HCT116 (cell line): ENCODE data around the gene PUSL1. TPM values are rescaled to one million over a fixed set of nuclear protein-coding genes. Genes with fewer than 3 reads are reported as not detected.

Experiments
- ATAC-seq: fragments of 200-7000 bp; cut with Tn5 transposase; 2 replicates; pipeline ENCODE4 v1.9.1; 2020; ENCODE audit warnings: mild to moderate bottlenecking, moderate library complexity
- BruUV-seq: library from RNA; stranded (reverse); fragments of 400-500 nt; replicated peaks from 2 replicates; lab custom pipeline; 2021; lab: Mats Ljungman, UMichigan
- CTCF ChIA-PET: fragments of 300-600 bp; sonication (Branson Sonifier 250); formaldehyde crosslinking; loops from one replicate; lab custom pipeline; 2021; ENCODE audit warnings: antibody characterized with exemption; lab: Charles Lee
- POLR2A ChIA-PET: fragments of 300-600, 350-600 bp; sonication (Branson Sonifier 250); formaldehyde crosslinking; loops from one replicate; lab custom pipeline; 2021; ENCODE audit warnings: antibody characterized with exemption; lab: Charles Lee
- RAD21 ChIA-PET, 2 experiments: fragments of 300-600 bp; sonication (Branson Sonifier 250); formaldehyde crosslinking; loops; one replicate each; lab custom pipeline; 2023; ENCODE audit warnings: low total read pairs in 2 of 2; ENCODE audit not compliant: uncharacterized antibody in 2 of 2, unreplicated experiment in 2 of 2, low non-redundant PET in 1 of 2; lab: Charles Lee
- DNase-seq: peaks from one replicate; pipeline ENCODE4 v3.0.0-alpha.2; 2010; ENCODE audit warnings: low read depth, low spot score
- H2AFZ ChIP-seq: fragments of 200-600 bp; shearing (Covaris generic), sonication (generic); 2 replicates; pipeline ENCODE4 v1.6.1; 2017; ENCODE audit warnings: low read depth, mixed run types, mixed read lengths, antibody characterized with exemption, low read length; ENCODE audit not compliant: poor library complexity, severe bottlenecking
- H3K27ac ChIP-seq: 2 replicates; pipeline ENCODE4 v1.5.1; 2012; ENCODE audit warnings: low read depth, low read length
- H3K27me3 ChIP-seq: fragments of 200-600 bp; sonication (generic); 2 replicates; pipeline ENCODE4 v1.6.1; 2016; ENCODE audit warnings: mixed run types, low read length, mixed read lengths; ENCODE audit not compliant: insufficient read depth
- H3K36me3 ChIP-seq, 2 experiments: fragments of 200-500 bp in 1 of 2; fragments of 200-600 bp in 1 of 2; sonication (Bioruptor generic) in 1 of 2; sonication (generic) in 1 of 2; 2 replicates each; pipeline versions ENCODE4 v1.5.1 to v1.6.1; 2014 to 2016; ENCODE audit warnings: low read length in 2 of 2, inconsistent platforms in 1 of 2, mixed read lengths in 1 of 2, mixed run types in 1 of 2; ENCODE audit not compliant: insufficient read depth in 2 of 2, control insufficient read depth in 1 of 2
- H3K4me1 ChIP-seq, 2 experiments: fragments of 200-600 bp in 1 of 2; sonication (generic) in 1 of 2; 2 replicates each; pipeline versions ENCODE4 v1.5.1 to v1.6.1; 2012 to 2017; ENCODE audit warnings: low read length in 2 of 2, inconsistent platforms in 1 of 2, mild to moderate bottlenecking in 1 of 2, mixed read lengths in 1 of 2, mixed run types in 1 of 2, moderate library complexity in 1 of 2; ENCODE audit not compliant: insufficient read depth in 2 of 2, control insufficient read depth in 1 of 2
- H3K4me2 ChIP-seq: fragments of 200-600 bp; sonication (generic); 2 replicates; pipeline ENCODE4 v1.6.1; 2017; ENCODE audit warnings: mixed run types, low read length, mixed read lengths
- H3K4me3 ChIP-seq, 2 experiments: fragments of 200-600 bp in 1 of 2; sonication (generic) in 1 of 2; replicated peaks in 1 of 2; 2 replicates each; pipeline ENCODE4 v1.5.1; 2011 to 2016; ENCODE audit warnings: low read length in 2 of 2, control low read depth in 1 of 2, low read depth in 1 of 2, mild to moderate bottlenecking in 1 of 2, mixed read lengths in 1 of 2, mixed run types in 1 of 2
- H3K79me2 ChIP-seq: fragments of 200-600 bp; sonication (generic); 2 replicates; pipeline ENCODE4 v1.6.1; 2017; ENCODE audit warnings: mild to moderate bottlenecking, mixed run types, low read length, moderate library complexity, mixed read lengths; ENCODE audit not compliant: insufficient read depth
- H3K9ac ChIP-seq: fragments of 200-600 bp; sonication (generic); 2 replicates; pipeline ENCODE4 v1.6.1; 2016; ENCODE audit warnings: low read length, mixed read lengths
- H3K9me2 ChIP-seq: fragments of 200-600 bp; sonication (generic), shearing (Covaris generic); 2 replicates; pipeline ENCODE4 v1.6.1; 2017; ENCODE audit warnings: mixed run types, mild to moderate bottlenecking, moderate library complexity; ENCODE audit not compliant: insufficient read depth
- H3K9me3 ChIP-seq, 2 experiments: fragments of 200-500 bp in 1 of 2; fragments of 200-600 bp in 1 of 2; sonication (Bioruptor generic) in 1 of 2; sonication (generic) in 1 of 2; 2 replicates each; pipeline ENCODE4 v1.6.1; 2014 to 2017; ENCODE audit warnings: low read length in 2 of 2, mixed read lengths in 2 of 2, inconsistent platforms in 1 of 2, low read depth in 1 of 2, mild to moderate bottlenecking in 1 of 2, mixed run types in 1 of 2, moderate library complexity in 1 of 2; ENCODE audit not compliant: control insufficient read depth in 1 of 2, insufficient read depth in 1 of 2
- H4K20me1 ChIP-seq: fragments of 200-600 bp; sonication (generic), shearing (Covaris generic); 2 replicates; pipeline ENCODE4 v1.6.1; 2017; ENCODE audit warnings: mixed run types, mild to moderate bottlenecking, moderate library complexity; ENCODE audit not compliant: insufficient read depth
- CEBPB ChIP-seq: IDR thresholded peaks from 2 replicates; pipeline ENCODE4 v1.6.1; 2012; ENCODE audit warnings: low read depth
- EGR1 ChIP-seq: IDR thresholded peaks from 2 replicates; pipeline ENCODE4 v1.6.1; 2012; ENCODE audit warnings: low read depth
- ELF1 ChIP-seq: IDR thresholded peaks from 2 replicates; pipeline ENCODE4 v1.6.1; 2012; ENCODE audit warnings: low read depth, borderline replicate concordance
- EZH2 ChIP-seq: fragments of 200-600 bp; sonication (generic); IDR thresholded peaks from 2 replicates; pipeline ENCODE4 v1.6.1; 2017; ENCODE audit warnings: antibody characterized with exemption, mixed run types
- EZH2phosphoT487 ChIP-seq: fragments of 200-600 bp; IDR thresholded peaks from 2 replicates; pipeline ENCODE4 v1.6.1; 2018; ENCODE audit warnings: antibody characterized with exemption, borderline replicate concordance
- FOSL1 ChIP-seq: IDR thresholded peaks from 2 replicates; pipeline ENCODE4 v1.6.1; 2012; ENCODE audit warnings: low read depth
- POLR2A ChIP-seq: IDR thresholded peaks from 2 replicates; pipeline ENCODE4 v1.7.0; 2011; ENCODE audit warnings: borderline replicate concordance; ENCODE audit not compliant: insufficient read depth, insufficient read length; ENCODE audit errors: extremely low read depth
- POLR2AphosphoS5 ChIP-seq: IDR thresholded peaks from 2 replicates; pipeline ENCODE4 v1.6.1; 2011; ENCODE audit warnings: mild to moderate bottlenecking, low read depth, low read length, moderate library complexity
- RAD21 ChIP-seq: IDR thresholded peaks from 2 replicates; pipeline ENCODE4 v1.6.1; 2012; ENCODE audit warnings: low read depth, mild to moderate bottlenecking
- SIN3A ChIP-seq: IDR thresholded peaks from 2 replicates; pipeline ENCODE4 v1.6.1; 2012; ENCODE audit warnings: low read depth
- SP1 ChIP-seq: IDR thresholded peaks from 2 replicates; pipeline ENCODE4 v1.6.1; 2012; ENCODE audit warnings: low read depth
- SRF ChIP-seq: IDR thresholded peaks from 2 replicates; pipeline ENCODE4 v1.6.1; 2012; ENCODE audit warnings: low read depth
- TCF7L2 ChIP-seq: IDR thresholded peaks from 2 replicates; pipeline ENCODE4 v1.7.0; 2011; ENCODE audit warnings: borderline replicate concordance, inconsistent platforms; ENCODE audit not compliant: insufficient read depth, insufficient read length; ENCODE audit errors: extremely low read depth
- YY1 ChIP-seq: IDR thresholded peaks from 2 replicates; pipeline ENCODE4 v1.6.1; 2011; ENCODE audit warnings: low read length, low read depth, moderate library complexity, mild to moderate bottlenecking; ENCODE audit not compliant: insufficient replicate concordance; ENCODE audit errors: extremely low read depth
- ZFX ChIP-seq: fragments of 450-650 bp; IDR thresholded peaks from 2 replicates; pipeline ENCODE4 v1.6.1; 2017
- ZNF274 ChIP-seq: fragments of 200-500 bp; sonication (Bioruptor generic); IDR thresholded peaks from 2 replicates; pipeline ENCODE4 v1.6.1; 2014; ENCODE audit warnings: mild to moderate bottlenecking, low read depth, low read length, inconsistent platforms
- intact Hi-C: fragments of 100-400 bp; cut with micrococcal nuclease; formaldehyde crosslinking; loops from 2 replicates; pipeline ENCODE4 v1.10.0; 2022
- total RNA-seq: library from RNA; stranded (reverse); gene quantifications from one replicate; pipeline ENCODE4 v1.2.1, GENCODE V29; 2021; ENCODE audit not compliant: unreplicated experiment
- TF ChIP-seq, protein P1 (sequence below): IDR thresholded peaks from 2 replicates; pipeline ENCODE4 v1.6.1; 2011; ENCODE audit warnings: mild to moderate bottlenecking, low read length, moderate library complexity; ENCODE audit not compliant: insufficient replicate concordance; ENCODE audit errors: extremely low read depth
- TF ChIP-seq, protein P2 (sequence below): IDR thresholded peaks from 2 replicates; pipeline ENCODE4 v1.6.1; 2012
- TF ChIP-seq, protein P3 (sequence below), 3 experiments: fragments of 200-600 bp in 1 of 3; sonication (generic) in 1 of 3; IDR thresholded peaks in 2 of 3; conservative IDR thresholded peaks in 1 of 3; 2 replicates each; pipeline ENCODE4 v1.5.1; 2012 to 2017; ENCODE audit warnings: low read depth in 2 of 3, low read length in 2 of 3, antibody characterized with exemption in 1 of 3, borderline replicate concordance in 1 of 3, control low read depth in 1 of 3, mild to moderate bottlenecking in 1 of 3, mixed read lengths in 1 of 3, mixed run types in 1 of 3, moderate library complexity in 1 of 3; ENCODE audit not compliant: insufficient read depth in 1 of 3
- TF ChIP-seq, protein P4 (sequence below): IDR thresholded peaks from 2 replicates; pipeline ENCODE4 v1.6.1; 2012

The PUSL1 gene
- total RNA-seq, 1 experiment from 2014 or later = 47.2 TPM

DNA sequence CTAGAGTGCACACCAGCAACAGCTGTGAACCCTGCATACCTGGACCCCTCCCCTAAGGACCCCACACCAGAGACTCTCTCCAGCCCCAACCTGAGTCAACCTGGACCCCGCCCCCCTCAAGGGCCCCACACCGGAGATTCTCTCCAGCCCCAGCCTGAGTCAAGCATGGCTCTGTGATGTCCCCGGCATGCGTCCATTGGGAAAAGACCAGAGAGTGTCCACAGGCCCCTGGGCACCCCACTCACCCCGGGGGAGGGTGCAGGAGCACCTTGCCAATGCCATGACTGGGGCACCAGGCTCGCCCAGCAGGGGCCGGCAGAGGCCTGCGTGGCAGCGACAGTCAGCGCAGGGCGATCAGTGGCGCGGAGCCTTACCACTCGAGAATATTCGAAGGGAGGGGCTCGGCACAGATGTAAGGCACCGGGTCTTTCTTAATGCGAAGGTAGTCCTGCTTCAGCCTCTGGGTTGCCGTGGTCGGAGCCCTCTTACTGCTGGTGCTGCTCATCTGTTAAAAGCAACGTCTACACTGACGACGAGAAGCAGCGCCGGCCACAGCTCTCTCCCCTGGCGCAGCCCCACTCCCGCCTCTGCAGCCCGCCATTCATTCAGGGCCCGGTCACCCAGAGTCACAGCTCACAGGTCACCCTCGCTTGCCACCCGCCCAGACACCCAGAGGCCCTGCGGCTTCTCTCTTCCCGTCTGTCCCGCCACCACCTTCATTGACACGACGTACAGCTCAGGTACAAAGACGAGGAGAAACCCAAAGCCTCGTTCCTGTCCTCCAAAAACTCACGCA lies 40.7 kb upstream of the PUSL1 start:
- H4K20me1 ChIP-seq = no peaks in the 10 kb centered on the region
- H3K9me3 ChIP-seq = no peaks in the 10 kb centered on the region
- no peak overlapping the region for H3K9ac ChIP-seq
- TF ChIP-seq SIN3A (no peak), EZH2phosphoT487 (no peak), EGR1 (no peak), ELF1 (no peak), EZH2 (no peak), POLR2A (no peak), SRF (no peak), RAD21 (no peak), SP1 (no peak), POLR2AphosphoS5 (no peak), YY1 (no peak), ZNF274 (no peak), ZFX (no peak), CEBPB (no peak), TCF7L2 (no peak), FOSL1 (no peak)
- TF ChIP-seq, protein P1, sequence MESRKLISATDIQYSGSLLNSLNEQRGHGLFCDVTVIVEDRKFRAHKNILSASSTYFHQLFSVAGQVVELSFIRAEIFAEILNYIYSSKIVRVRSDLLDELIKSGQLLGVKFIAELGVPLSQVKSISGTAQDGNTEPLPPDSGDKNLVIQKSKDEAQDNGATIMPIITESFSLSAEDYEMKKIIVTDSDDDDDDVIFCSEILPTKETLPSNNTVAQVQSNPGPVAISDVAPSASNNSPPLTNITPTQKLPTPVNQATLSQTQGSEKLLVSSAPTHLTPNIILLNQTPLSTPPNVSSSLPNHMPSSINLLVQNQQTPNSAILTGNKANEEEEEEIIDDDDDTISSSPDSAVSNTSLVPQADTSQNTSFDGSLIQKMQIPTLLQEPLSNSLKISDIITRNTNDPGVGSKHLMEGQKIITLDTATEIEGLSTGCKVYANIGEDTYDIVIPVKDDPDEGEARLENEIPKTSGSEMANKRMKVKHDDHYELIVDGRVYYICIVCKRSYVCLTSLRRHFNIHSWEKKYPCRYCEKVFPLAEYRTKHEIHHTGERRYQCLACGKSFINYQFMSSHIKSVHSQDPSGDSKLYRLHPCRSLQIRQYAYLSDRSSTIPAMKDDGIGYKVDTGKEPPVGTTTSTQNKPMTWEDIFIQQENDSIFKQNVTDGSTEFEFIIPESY = no peak
- TF ChIP-seq, protein P2, sequence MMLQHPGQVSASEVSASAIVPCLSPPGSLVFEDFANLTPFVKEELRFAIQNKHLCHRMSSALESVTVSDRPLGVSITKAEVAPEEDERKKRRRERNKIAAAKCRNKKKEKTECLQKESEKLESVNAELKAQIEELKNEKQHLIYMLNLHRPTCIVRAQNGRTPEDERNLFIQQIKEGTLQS = no peak
- TF ChIP-seq, protein P3, sequence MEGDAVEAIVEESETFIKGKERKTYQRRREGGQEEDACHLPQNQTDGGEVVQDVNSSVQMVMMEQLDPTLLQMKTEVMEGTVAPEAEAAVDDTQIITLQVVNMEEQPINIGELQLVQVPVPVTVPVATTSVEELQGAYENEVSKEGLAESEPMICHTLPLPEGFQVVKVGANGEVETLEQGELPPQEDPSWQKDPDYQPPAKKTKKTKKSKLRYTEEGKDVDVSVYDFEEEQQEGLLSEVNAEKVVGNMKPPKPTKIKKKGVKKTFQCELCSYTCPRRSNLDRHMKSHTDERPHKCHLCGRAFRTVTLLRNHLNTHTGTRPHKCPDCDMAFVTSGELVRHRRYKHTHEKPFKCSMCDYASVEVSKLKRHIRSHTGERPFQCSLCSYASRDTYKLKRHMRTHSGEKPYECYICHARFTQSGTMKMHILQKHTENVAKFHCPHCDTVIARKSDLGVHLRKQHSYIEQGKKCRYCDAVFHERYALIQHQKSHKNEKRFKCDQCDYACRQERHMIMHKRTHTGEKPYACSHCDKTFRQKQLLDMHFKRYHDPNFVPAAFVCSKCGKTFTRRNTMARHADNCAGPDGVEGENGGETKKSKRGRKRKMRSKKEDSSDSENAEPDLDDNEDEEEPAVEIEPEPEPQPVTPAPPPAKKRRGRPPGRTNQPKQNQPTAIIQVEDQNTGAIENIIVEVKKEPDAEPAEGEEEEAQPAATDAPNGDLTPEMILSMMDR (IDR thresholded peaks at IDR 0.05 in 2 of 3, conservative IDR thresholded peaks at IDR 0.05 in 1 of 3; ENCODE audit: borderline replicate concordance in 1 of 3, insufficient read depth in 1 of 3, low read depth in 2 of 3, low read length in 2 of 3) = no peak
- TF ChIP-seq, protein P4, sequence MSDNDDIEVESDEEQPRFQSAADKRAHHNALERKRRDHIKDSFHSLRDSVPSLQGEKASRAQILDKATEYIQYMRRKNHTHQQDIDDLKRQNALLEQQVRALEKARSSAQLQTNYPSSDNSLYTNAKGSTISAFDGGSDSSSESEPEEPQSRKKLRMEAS = no peak
- no peak for ATAC-seq
- peaks cover 10 to 22% of the 10 kb centered on the region in 2 experiments; a peak in 3 of 4 replicates for H3K36me3 ChIP-seq
- CTCF ChIA-PET = no interaction called here
- no peak overlapping the region for H3K27ac ChIP-seq
- H2AFZ ChIP-seq = no peak overlapping the region
- H3K4me3 ChIP-seq = no peak overlapping the region
- H3K4me1 ChIP-seq = peaks cover 10 to 27% of the 10 kb centered on the region in 2 experiments; a peak in 3 of 4 replicates
- H3K79me2 ChIP-seq = peaks cover 71% of the 10 kb centered on the region
- RAD21 ChIA-PET = no interaction called here
- POLR2A ChIA-PET = no interaction called here
- DNase-seq = no peak
- BruUV-seq = no TSS peak
- no peak overlapping the region for H3K4me2 ChIP-seq
- H3K27me3 ChIP-seq = no peaks in the 10 kb centered on the region
- intact Hi-C loops = no loop called here
- H3K9me2 ChIP-seq = no peaks in the 10 kb centered on the region
